ENCODE measurements around the gene PIGO. TPM values are rescaled to one million over a fixed set of nuclear protein-coding genes. Genes with fewer than 3 reads are reported as not detected.
A peak's percentile ranks its signal among the peaks of the same experiment; 100 is the strongest.

The PIGO gene
- total and polyA plus RNA-seq, 4 donors: 13.8 to 38.1 (median 20.2) TPM

GRCh38 chr9:35111001-35111933 lies 14.9 kb upstream of the PIGO start:
- ATAC-seq (ENCODE audit: insufficient read depth, low FRiP score): peak; percentile 83
- peak overlapping the region; percentile 64 for H3K4me3 ChIP-seq
- no peaks in the 10 kb centered on the region for H3K27me3 ChIP-seq (ENCODE audit: control insufficient read depth in 3 of 3, insufficient read depth in 3 of 3, low read length in 2 of 3)
- peak overlapping the region; percentile 91 to 95 for H3K27ac ChIP-seq (ENCODE audit: low read depth in 1 of 2, low read length in 1 of 2)
- TF ChIP-seq CTCF (IDR thresholded peaks at IDR 0.05; ENCODE audit: control extremely low read depth, extremely low read depth): no peak
- peak overlapping the region in 1 of 2 donors; percentile 86 for H3K9ac ChIP-seq (ENCODE audit: insufficient read depth in 1 of 2, low read length in 2 of 2)
- WGBS, 2 donors: 1 to 2% methylated on average over 56 to 57 of the region's 57 CpGs
- H3K9me3 ChIP-seq (ENCODE audit: control insufficient read depth in 4 of 4, insufficient read depth in 3 of 4, low read length in 3 of 4): no peaks in the 10 kb centered on the region
- DNase-seq: peak; percentile 98 to 99 (median 99)
- H3K36me3 ChIP-seq (ENCODE audit: control insufficient read depth in 4 of 4, insufficient read depth in 4 of 4, low read length in 4 of 4): peaks cover under 1 to 20% (median 8%) of the 10 kb centered on the region in 4 donors
- H3K4me1 ChIP-seq (ENCODE audit: control insufficient read depth in 5 of 5, insufficient read depth in 5 of 5, low read length in 5 of 5): peaks cover 14 to 43% (median 28%) of the 10 kb centered on the region in 5 donors

GRCh38 chr9:35110327-35110761 lies 14.0 kb upstream of the PIGO start:
- Histone ChIP-seq H3K27ac (ENCODE audit: low read depth in 1 of 2, low read length in 1 of 2) (peak overlapping the region in 1 of 2 donors; percentile 91), H3K27me3 (ENCODE audit: control insufficient read depth in 3 of 3, insufficient read depth in 3 of 3, low read length in 2 of 3) (no peaks in the 10 kb centered on the region), H3K9ac (ENCODE audit: insufficient read depth in 1 of 2, low read length in 2 of 2) (peak overlapping the region in 1 of 2 donors; percentile 86), H3K9me3 (ENCODE audit: control insufficient read depth in 4 of 4, insufficient read depth in 3 of 4, low read length in 3 of 4) (no peaks in the 10 kb centered on the region), H3K4me1 (ENCODE audit: control insufficient read depth in 5 of 5, insufficient read depth in 5 of 5, low read length in 5 of 5) (peaks cover 14 to 40% (median 28%) of the 10 kb centered on the region in 5 donors), H3K36me3 (ENCODE audit: control insufficient read depth in 4 of 4, insufficient read depth in 4 of 4, low read length in 4 of 4) (peaks cover 9 to 28% (median 13%) of the 10 kb centered on the region in 4 donors), H3K4me3 (no peak overlapping the region)
- ATAC-seq (ENCODE audit: insufficient read depth, low FRiP score): no peak
- WGBS, 2 donors: 43 to 46% methylated on average over 3 of the region's 3 CpGs
- no peak for DNase-seq
- TF ChIP-seq CTCF (IDR thresholded peaks at IDR 0.05; ENCODE audit: control extremely low read depth, extremely low read depth): no peak

DNA sequence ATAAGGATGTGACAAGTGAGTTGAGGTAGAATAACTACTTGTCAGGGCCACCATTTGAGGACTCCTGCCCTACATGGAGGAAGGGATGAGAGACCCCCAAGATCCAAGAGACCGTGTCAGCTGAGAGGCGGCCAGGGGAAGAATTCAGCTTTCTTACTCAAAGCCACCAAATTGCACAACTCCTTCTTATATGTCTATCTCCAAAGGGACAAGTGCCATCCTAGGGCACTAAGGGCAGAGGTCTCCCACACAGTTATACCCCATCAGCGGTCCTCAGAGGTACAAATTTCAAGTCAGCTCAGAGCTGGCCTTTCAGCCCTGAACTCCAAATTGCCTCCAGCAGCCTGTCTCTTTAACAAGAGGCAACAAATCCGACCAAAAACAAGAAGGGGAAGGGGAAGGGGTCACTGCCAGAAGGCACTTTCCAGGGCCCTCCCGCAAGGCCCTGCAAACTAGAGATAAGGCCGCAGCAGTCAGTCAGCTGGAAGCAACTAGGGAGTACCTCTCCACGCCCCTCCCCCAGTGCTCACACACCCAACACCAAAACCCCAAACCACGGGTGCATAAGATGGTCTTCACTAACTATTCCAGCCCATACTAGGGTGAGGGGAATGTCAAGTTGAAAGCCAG lies 12.7 kb upstream of the PIGO start:
- TF ChIP-seq CTCF (IDR thresholded peaks at IDR 0.05; ENCODE audit: control extremely low read depth, extremely low read depth): no peak
- Histone ChIP-seq H3K27ac (ENCODE audit: low read depth in 1 of 2, low read length in 1 of 2) (peak overlapping the region in 1 of 2 donors; percentile 6), H3K36me3 (ENCODE audit: control insufficient read depth in 4 of 4, insufficient read depth in 4 of 4, low read length in 4 of 4) (peaks cover 10 to 34% (median 18%) of the 10 kb centered on the region in 4 donors), H3K9me3 (ENCODE audit: control insufficient read depth in 4 of 4, insufficient read depth in 3 of 4, low read length in 3 of 4) (no peaks in the 10 kb centered on the region), H3K4me3 (no peak overlapping the region), H3K4me1 (ENCODE audit: control insufficient read depth in 5 of 5, insufficient read depth in 5 of 5, low read length in 5 of 5) (peaks cover 8 to 28% (median 18%) of the 10 kb centered on the region in 5 donors), H3K9ac (ENCODE audit: insufficient read depth in 1 of 2, low read length in 2 of 2) (no peak overlapping the region), H3K27me3 (ENCODE audit: control insufficient read depth in 3 of 3, insufficient read depth in 3 of 3, low read length in 2 of 3) (no peaks in the 10 kb centered on the region)
- DNase-seq (no peak), ATAC-seq (ENCODE audit: insufficient read depth, low FRiP score) (no peak)
- 35 to 50% methylated on average over 8 of the region's 8 CpGs for WGBS, 2 donors
